ENCODE data around the gene GORASP2.

The GORASP2 gene

DNA sequence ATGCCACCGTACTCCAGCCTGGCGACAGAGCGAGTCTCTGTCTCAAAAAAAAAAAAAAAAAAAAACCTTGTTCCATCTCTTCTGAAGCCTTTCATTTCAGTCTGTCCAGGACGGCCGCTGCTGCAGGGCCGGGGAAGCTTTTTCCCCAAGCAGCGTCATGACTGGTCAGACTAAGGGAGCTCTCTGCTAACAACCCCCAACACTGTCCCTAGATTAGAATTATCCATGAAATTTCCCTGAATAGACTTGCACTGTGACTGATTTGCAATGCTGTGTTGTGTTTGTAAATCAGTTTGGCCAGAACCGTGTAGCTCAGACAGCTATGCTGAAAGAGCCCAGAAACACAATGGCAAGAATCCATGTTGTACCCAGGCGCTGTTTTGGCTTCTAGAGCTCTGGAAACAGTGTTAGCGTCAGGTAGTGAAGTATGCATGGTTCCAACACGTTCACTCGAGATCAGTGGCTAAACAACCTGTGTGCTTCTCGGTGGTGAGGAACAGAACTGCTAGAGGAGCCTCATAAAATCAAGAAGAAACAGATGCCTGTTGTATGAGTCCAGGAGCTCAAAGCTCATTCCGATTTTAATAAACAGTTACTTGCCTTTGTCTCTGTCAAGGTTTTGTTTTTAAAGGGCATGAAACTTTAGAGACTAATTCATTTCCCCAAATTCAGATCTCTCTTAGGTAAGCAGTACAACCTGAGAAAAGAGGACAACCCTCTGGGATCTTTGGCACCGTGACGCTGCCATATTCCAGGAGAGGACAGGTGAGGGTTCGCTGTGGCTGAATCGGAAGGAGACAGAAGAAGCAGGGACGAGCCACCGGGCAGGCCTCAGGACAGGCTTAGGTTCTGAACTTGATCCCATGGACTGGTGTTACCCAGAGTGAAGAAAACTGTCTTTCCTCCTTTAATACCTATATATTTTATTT lies 43.5 kb downstream of the GORASP2 start:
- Histone ChIP-seq H2BK5ac (ENCODE audit: low read depth, low read length, poor library complexity, severe bottlenecking) (no peak overlapping the region), H3K4me1 (ENCODE audit: control insufficient read depth, insufficient read depth, low read depth, low read length) (peaks cover 15% of the 10 kb centered on the region), H2AFZ (ENCODE audit: low read depth, low read length) (no peak overlapping the region), H3K27me3 (ENCODE audit: control insufficient read depth in 1 of 2, insufficient read depth in 1 of 2, low read length in 2 of 2) (no peaks in the 10 kb centered on the region), H4K91ac (ENCODE audit: low read length) (no peak overlapping the region), H2BK120ac (ENCODE audit: low read depth, low read length) (no peak overlapping the region), H2AK5ac (ENCODE audit: low read length, severe bottlenecking) (no peak overlapping the region), H3K23ac (ENCODE audit: low read length in 2 of 2) (no peak overlapping the region), H2BK12ac (ENCODE audit: low read length in 2 of 2) (no peak overlapping the region), H3K4me3 (ENCODE audit: insufficient read depth in 1 of 2, low read depth in 1 of 2, low read length in 2 of 2) (peak overlapping the region in 1 of 2 experiments; percentile 83), H3K27ac (ENCODE audit: low read length, poor library complexity, severe bottlenecking) (no peak overlapping the region), H3K36me3 (ENCODE audit: control insufficient read depth in 1 of 2, insufficient read depth in 2 of 2, low read depth in 1 of 2, low read length in 2 of 2) (peaks cover 16 to 19% of the 10 kb centered on the region in 2 experiments), H3K18ac (ENCODE audit: low read depth in 1 of 2, low read length in 2 of 2) (no peak overlapping the region), H3K9ac (ENCODE audit: low read length) (peak overlapping the region; percentile 95), H2BK15ac (ENCODE audit: low read depth, poor library complexity, severe bottlenecking) (no peak overlapping the region), H4K8ac (ENCODE audit: low read length) (no peak overlapping the region), H3K9me3 (ENCODE audit: control insufficient read depth, low read length) (no peaks in the 10 kb centered on the region), H3K4me2 (ENCODE audit: low read length, poor library complexity, severe bottlenecking) (no peak overlapping the region), H3K14ac (ENCODE audit: low read length in 2 of 2) (no peak overlapping the region), H3K4ac (ENCODE audit: low read depth in 1 of 2, low read length in 2 of 2) (no peak overlapping the region), H3K79me1 (replicated peaks; ENCODE audit: low read length, poor library complexity, severe bottlenecking) (peaks cover 13% of the 10 kb centered on the region)
- WGBS: 87% methylated on average over 20 of the region's 20 CpGs
- DNase-seq: no peak

- Histone ChIP-seq H3K23ac (ENCODE audit: low read length in 2 of 2) (no peak overlapping the region), H2BK15ac (ENCODE audit: low read depth, poor library complexity, severe bottlenecking) (no peak overlapping the region), H4K91ac (ENCODE audit: low read length) (no peak overlapping the region), H2BK12ac (ENCODE audit: low read length in 2 of 2) (no peak overlapping the region), H2BK120ac (ENCODE audit: low read depth, low read length) (no peak overlapping the region), H3K9me3 (ENCODE audit: control insufficient read depth, low read length) (no peaks in the 10 kb centered on the region), H2BK5ac (ENCODE audit: low read depth, low read length, poor library complexity, severe bottlenecking) (no peak overlapping the region), H2AK5ac (ENCODE audit: low read length, severe bottlenecking) (no peak overlapping the region), H3K79me1 (replicated peaks; ENCODE audit: low read length, poor library complexity, severe bottlenecking) (peaks cover 10% of the 10 kb centered on the region), H3K14ac (ENCODE audit: low read length in 2 of 2) (no peak overlapping the region), H4K8ac (ENCODE audit: low read length) (no peak overlapping the region), H2AFZ (ENCODE audit: low read depth, low read length) (no peak overlapping the region), H3K27me3 (ENCODE audit: control insufficient read depth in 1 of 2, insufficient read depth in 1 of 2, low read length in 2 of 2) (no peaks in the 10 kb centered on the region), H3K4me3 (ENCODE audit: insufficient read depth in 1 of 2, low read depth in 1 of 2, low read length in 2 of 2) (peak overlapping the region in 1 of 2 experiments; percentile 83), H3K18ac (ENCODE audit: low read depth in 1 of 2, low read length in 2 of 2) (no peak overlapping the region), H3K4me1 (ENCODE audit: control insufficient read depth, insufficient read depth, low read depth, low read length) (peaks cover 13% of the 10 kb centered on the region), H3K4me2 (ENCODE audit: low read length, poor library complexity, severe bottlenecking) (peak overlapping the region; percentile 83), H3K27ac (ENCODE audit: low read length, poor library complexity, severe bottlenecking) (no peak overlapping the region), H3K9ac (ENCODE audit: low read length) (peak overlapping the region; percentile 95), H3K4ac (ENCODE audit: low read depth in 1 of 2, low read length in 2 of 2) (no peak overlapping the region), H3K36me3 (ENCODE audit: control insufficient read depth in 1 of 2, insufficient read depth in 2 of 2, low read depth in 1 of 2, low read length in 2 of 2) (peaks cover 10 to 13% of the 10 kb centered on the region in 2 experiments)
- no peak for DNase-seq
- 24% methylated on average over 12 of the region's 12 CpGs for WGBS
These were observed 44.1 kb downstream of the GORASP2 start for GRCh38 chr2:170973225-170973491.

DNA sequence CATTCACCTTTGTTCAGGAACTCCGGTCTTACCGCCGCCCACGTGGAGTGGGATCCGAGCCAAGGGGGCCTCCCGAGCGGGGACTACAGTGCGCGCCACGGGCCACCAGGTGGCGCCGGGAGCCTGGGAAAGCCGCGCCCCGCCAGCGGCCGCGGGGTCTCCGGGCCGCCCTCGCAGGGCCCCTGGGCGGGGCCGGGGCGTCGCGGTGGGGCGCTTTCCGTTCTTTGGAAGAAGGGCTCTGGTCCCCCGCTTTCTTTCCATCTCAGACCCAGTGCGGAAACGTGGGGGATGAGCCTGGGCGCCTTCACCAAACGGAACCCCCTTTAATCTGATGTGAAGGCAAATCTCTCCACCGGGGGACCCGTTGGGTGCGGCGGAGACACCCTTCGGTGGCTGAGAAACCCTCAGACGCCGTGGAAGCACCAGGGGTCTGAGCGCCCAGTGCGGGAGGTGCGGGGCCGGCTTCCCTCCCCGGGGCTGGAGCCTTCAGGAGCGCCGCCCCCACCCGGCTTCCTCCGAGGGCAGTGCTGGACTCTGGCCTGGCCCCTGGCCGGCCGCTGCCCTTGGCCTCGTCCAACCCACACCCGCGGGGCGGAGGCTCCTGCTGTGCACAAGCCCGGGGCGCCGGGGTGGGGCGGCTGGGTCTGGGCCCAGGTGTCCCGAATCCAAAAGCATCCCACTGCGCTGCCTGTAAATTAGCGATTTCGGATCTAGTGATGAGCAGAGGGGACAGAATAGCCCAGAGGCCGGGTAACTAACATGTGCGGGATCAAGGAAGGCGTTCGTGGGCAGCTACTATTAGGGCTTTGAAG lies 44.6 kb downstream of the GORASP2 start:
- H4K8ac ChIP-seq (ENCODE audit: low read length): peak overlapping the region; percentile 82
- H3K79me1 ChIP-seq (replicated peaks; ENCODE audit: low read length, poor library complexity, severe bottlenecking): peaks cover 6% of the 10 kb centered on the region
- H3K18ac ChIP-seq (ENCODE audit: low read depth in 1 of 2, low read length in 2 of 2): peak overlapping the region; percentile 37 to 91
- peak overlapping the region; percentile 68 for H2AFZ ChIP-seq (ENCODE audit: low read depth, low read length)
- peak overlapping the region; percentile 92 for H2BK15ac ChIP-seq (ENCODE audit: low read depth, poor library complexity, severe bottlenecking)
- peak overlapping the region; percentile 8 for H4K91ac ChIP-seq (ENCODE audit: low read length)
- H3K14ac ChIP-seq (ENCODE audit: low read length in 2 of 2): peak overlapping the region in 1 of 2 experiments; percentile 92
- H3K27ac ChIP-seq (ENCODE audit: low read length, poor library complexity, severe bottlenecking): peak overlapping the region; percentile 35
- peaks cover 11% of the 10 kb centered on the region for H3K4me1 ChIP-seq (ENCODE audit: control insufficient read depth, insufficient read depth, low read depth, low read length)
- 11% methylated on average over 60 of the region's 67 CpGs for WGBS
- H3K4ac ChIP-seq (ENCODE audit: low read depth in 1 of 2, low read length in 2 of 2): peak overlapping the region; percentile 42 to 93
- peak overlapping the region; percentile 9 for H2AK5ac ChIP-seq (ENCODE audit: low read length, severe bottlenecking)
- H3K36me3 ChIP-seq (ENCODE audit: control insufficient read depth in 1 of 2, insufficient read depth in 2 of 2, low read depth in 1 of 2, low read length in 2 of 2): peaks cover 5 to 8% of the 10 kb centered on the region in 2 experiments
- peak; percentile 69 for DNase-seq
- peak overlapping the region; percentile 63 to 83 for H3K4me3 ChIP-seq (ENCODE audit: insufficient read depth in 1 of 2, low read depth in 1 of 2, low read length in 2 of 2)
- H3K27me3 ChIP-seq (ENCODE audit: control insufficient read depth in 1 of 2, insufficient read depth in 1 of 2, low read length in 2 of 2): no peaks in the 10 kb centered on the region
- H2BK120ac ChIP-seq (ENCODE audit: low read depth, low read length): peak overlapping the region; percentile 83
- H2BK5ac ChIP-seq (ENCODE audit: low read depth, low read length, poor library complexity, severe bottlenecking): peak overlapping the region; percentile 66
- H3K4me2 ChIP-seq (ENCODE audit: low read length, poor library complexity, severe bottlenecking): peak overlapping the region; percentile 87
- H2BK12ac ChIP-seq (ENCODE audit: low read length in 2 of 2): peak overlapping the region in 1 of 2 experiments; percentile 32
- H3K9me3 ChIP-seq (ENCODE audit: control insufficient read depth, low read length): no peaks in the 10 kb centered on the region
- peak overlapping the region; percentile 95 for H3K9ac ChIP-seq (ENCODE audit: low read length)
- H3K23ac ChIP-seq (ENCODE audit: low read length in 2 of 2): peak overlapping the region in 1 of 2 experiments; percentile 79
